Activated CD4-positive, alpha-beta T cell treated with anti-CD3 and anti-CD28 coated beads, Interleukin-10, Interleukin-2, amounts not matched to agents 100 ng/mL and 50 ng/mL, durations not matched to agents 16 hours and 8 hours (primary cell): ENCODE results near the gene SPOCK1.

Experiments used
- DNase-seq: peaks from one replicate; pipeline ENCODE4 v3.0.0-alpha.2; 2020

SPOCK1 gene

DNA sequence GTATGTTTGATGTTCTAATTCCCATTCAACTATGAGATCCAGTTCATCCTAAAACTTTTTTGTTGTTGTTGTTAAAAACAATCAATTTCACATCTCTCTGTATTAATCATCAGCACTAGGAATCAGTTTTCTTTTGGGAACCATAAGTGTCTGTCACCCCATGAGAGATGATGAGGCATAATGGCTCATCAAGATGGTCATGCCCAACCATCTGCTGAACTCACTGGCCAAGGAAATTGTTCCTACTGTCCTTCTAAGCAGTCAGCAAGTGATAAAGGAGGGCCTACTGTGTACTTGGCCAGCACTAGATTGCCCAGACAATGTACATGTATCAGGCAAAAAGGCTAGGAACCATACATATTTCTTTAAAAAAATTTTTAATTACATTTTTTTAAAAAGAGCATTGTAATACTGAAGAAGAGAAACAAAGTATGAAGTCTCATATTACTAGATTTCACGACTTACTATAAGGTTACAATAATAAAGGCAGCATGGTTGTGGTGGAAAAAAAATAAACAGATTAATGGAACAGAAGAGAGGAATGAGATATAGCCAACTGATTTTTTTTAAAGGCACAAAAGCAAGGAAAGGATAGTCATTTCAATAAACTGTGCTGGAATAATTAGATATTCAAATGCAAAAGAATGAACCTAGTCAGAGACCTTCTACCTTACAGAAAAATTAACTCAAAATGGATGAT is 458.3 kb downstream of the SPOCK1 start:
- no peak for DNase-seq

DNA sequence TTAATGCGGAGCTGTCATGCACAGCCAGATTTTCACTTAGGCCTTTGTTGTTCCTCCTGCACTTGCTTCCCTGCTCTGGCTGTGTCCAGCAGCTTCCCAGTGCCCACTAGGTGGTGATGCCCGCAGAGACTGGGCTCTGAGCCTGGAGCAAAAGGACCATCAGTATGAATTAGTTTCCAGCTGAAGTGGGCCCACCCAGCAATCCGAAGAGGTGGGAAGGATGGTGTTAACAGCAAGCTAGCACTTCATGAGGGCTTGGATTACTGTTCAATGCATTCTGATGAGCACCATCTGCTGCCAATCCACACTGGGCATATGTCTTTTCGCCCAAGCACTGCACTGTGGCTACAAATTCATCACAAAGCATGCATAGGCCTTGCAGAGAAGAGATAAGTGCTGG is 459.1 kb downstream of the SPOCK1 start:
- no peak for DNase-seq

DNA sequence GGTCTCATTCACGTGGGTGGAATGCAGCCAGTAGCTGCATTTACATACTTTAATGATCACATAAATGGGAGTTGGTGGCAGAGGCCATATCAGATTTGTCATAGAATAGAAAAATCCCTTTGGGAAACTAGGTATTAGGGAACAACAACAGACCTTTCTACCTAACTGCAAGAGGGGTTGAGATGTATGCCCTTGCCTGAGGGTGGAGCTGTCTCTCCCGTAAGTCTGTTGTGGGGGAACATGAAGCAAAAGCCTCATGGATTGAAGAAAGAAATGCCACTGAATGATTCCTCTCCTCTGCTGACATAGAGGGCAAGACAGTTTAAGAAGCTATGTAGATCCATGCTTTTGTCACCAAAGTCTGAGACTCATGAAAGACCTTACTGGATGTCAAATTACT is 461.3 kb downstream of the SPOCK1 start:
- no peak for DNase-seq

DNA sequence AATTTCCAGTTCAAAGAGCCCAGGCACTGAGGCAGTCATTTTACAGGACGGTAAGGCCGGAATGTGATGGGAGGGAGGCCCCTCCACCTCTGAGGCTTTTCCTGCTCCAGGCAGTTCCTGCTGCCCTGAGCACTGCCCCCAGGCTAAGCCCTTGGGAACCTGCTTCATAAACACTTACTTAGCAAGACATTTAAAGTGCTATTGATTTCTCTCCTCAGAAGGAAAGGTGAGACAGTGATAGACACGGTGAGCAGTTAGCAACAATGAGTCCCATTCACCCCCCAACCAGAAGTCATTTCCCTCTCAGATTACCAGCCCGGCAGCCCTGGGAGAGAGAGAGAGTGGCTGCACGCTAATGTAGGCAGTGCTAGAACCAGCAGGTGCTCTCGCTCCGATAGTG is 462.5 kb downstream of the SPOCK1 start:
- DNase-seq = no peak

DNA sequence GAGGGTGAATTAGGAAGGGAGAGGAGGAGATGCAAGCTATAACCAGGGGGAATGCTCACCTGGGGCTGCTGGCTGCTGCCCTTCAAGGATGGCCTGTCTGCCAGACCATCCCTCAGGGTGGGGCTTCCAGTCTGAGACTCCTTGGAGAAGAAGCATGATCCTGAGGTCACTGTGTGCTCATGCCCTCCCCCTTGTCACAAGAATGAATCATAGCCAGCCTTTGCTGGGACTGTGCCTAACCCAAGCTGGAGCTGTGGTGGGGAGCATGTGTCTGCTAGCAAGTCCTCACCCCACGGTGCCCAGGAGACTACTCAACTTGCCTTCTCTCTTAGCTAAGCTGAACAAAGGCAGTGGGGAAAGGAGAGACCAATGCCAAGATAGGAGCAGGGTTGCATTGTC is 463.6 kb downstream of the SPOCK1 start:
- no peak for DNase-seq

DNA sequence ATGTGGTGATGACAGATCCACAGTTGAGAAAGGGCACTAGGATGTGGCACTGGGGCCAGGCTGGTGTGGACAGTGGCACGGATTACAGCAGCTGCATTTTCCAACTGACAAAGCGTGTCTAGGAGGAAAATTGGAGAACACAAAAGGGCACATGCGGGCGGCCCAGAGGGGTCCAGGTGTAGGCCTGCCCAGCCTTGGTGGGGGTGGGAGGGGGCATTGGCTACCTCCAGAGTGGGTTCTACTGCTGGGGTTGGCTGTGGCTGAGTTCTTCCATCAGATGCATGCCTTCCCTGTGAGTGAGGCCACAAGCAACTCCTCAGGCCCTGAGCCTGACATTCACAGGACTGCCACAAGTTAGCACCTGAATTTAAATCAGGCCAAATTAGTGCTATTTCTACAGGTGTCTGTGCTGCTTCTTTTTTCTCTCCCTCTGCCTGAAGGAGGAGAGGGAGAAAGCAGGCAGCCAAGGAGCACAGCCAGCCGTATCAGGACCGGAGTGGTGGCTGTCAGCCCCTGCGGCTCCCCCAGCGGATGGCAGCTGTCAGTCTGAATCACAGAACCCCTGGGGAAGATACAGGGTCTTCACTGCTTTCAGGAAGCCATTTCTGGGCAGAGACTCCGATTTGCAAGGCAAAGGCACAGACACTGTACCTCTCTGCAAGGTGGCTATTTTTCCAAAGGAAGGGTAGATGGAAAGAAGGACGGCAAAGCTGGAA is 464.2 kb downstream of the SPOCK1 start:
- no peak for DNase-seq

GRCh38 chr5:137034213-137034612 is 464.9 kb downstream of the SPOCK1 start:
- no peak for DNase-seq

DNA sequence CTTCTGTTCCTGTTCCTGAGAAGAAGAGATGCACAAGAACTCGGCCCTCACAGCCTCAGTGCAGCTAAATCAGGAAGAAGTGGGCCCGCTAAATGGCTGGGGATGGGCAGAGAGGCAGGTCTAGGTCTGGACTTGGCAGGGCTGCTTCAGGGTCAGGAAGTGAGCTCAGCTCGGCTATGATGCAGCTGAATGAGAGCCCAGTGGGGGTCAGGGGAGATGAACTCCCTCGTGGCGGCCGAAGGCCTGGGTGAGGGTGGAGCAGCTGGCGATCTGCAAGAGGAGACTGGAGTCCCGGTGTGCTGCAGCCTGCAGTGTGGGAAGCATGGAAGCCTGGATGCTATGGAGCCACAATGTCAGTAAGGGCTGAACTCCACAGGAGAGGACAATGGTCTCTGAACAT is 466.2 kb downstream of the SPOCK1 start:
- DNase-seq = no peak

DNA sequence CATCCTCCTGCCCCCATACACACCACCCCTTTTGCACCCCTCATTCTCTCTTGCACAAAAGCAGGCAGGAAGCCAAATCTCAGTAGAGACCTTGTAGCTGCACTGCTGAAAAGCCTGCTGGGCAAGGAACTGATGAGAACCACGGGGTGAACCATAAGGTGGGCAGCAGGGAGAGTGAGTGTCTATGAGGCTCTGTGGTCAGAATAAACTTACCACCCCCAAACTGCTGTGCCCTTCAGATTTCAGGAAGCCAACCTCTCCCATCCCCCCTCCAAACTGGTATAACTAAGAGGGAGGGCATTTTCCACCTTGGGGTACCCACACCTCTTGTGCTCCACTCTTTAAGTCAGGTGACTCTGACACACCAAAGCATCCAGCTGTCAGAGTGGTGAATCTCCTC is 471.4 kb downstream of the SPOCK1 start:
- no peak for DNase-seq

GRCh38 chr5:137026296-137026695 is 472.8 kb downstream of the SPOCK1 start:
- no peak for DNase-seq

DNA sequence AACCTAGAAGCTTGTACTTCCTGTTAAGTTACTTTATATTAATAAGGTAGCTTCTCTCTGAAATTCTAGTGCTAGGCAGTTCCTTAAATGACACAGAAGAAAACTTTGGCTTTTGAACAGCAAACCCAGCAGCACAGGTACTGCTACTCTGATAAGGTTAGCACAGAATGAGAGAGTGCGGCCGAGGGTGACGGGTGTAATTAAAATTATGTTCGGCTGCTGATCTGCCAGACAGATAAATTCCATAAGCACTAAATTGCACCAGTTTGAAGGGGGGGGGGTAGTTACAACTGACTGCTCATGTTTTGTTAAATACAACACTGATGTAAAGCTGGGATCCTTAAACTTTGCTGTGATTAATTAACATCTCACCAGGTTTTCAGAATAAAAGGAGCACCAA is 475.1 kb downstream of the SPOCK1 start:
- DNase-seq = no peak

DNA sequence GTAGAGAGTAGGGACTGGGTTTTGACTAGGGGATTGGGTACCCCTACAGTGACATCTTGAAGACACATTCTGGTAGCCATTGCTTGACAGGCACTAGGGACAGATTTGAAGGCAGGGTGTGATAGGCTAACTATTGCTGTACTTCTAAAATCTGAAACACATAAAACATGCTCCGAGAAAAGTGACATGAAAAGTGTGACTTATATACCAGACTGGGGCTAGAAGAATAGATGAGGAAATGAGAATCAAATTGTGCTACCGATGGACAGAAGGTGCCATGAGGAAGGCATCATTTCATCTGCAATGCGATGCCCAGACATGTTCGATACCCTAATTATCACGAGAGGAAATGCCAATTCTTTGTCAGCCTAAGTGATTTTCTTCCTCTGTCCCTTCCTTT is 475.8 kb downstream of the SPOCK1 start:
- no peak for DNase-seq

DNA sequence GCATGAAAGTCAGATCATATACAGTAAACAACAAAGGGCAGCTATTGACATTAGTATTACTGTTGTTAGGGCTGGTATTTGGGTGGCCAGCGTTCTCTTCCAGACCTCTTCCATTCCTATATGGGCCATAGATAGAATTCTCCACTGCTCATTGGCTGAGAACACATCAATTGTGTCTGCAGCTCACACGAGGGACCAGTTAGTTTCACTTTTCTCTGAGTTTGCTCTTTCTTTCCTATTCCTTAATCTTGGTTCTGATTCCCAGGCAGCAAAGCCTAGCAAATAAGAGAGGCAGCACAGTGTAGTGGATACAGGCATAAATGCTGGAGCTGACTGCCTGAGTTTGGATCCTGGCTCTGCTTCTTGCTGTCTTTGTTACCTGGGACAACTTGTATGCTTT is 476.4 kb downstream of the SPOCK1 start:
- DNase-seq = no peak

- DNase-seq = no peak
Observed at GRCh38 chr5:137022043-137022442, 477.1 kb downstream of the SPOCK1 start.

DNA sequence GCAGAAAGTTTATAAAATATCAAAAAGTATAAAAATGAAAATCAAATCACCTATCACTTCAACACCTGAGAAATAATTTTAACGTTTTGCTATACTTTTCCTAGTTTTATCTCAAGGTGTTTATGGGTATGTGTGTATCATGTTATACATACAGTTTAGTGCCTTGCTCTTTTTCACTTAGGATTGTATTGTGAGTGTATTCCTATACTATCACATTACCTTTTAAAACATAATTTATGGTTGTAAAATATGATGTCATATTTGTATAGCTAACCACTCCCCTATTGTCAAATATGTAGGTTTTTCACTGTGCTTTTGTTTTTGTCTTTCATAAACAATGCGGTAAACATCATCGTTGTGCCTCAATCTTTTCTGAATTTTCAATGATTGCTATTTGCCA is 479.9 kb downstream of the SPOCK1 start:
- no peak for DNase-seq

DNA sequence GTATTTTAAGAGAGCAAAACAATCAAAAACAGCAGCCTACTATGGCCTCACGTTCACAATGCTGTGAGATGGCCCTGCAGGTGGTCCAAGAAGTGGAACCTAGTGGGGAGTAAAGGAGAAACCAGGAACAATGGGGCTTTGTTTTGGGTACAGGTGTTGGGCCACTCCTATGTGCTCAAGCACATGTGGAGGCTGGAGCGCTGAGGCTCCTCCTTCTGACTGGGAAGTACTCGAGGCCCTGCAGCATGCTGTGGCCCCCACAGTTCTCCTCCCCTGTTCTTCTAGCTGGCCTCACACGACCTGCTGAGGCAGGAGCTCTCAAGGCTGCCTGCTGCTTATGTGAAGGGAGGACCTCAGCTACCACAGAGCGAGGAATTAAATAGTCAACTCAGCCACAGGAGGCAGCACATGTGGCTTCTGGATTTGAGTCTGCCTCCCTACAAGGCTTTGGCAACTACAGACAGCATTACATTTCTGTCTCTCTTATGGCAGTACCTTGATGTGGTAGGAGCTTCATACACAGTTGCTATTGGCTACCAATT is 482.3 kb downstream of the SPOCK1 start:
- no peak for DNase-seq

DNA sequence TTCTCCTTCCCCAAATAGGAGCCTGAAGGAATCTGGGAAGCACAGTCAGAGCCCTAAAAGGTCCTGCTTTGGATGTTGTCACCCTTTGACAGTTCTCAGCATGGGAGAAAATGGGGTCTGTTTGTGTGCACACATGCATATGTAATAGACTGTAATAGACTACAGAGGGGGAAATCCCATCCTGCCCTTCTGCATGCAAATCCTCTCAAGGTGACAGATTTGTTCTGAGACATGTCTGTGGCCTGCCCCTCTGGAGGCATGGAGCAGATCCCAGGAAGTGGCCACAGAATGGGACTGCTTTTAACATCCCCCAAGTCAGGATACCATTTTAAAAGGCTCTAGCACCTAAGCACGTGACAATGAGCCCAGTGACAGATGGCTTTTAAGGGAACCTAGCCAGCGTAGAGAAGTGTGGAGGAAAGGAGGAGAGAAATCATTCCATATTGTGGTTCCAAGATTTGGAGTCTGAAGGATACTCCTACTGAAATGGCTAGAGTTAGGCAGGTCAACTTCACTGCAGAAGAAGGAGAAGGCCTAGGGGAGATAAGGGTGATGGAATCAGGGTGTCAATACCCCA is 483.5 kb downstream of the SPOCK1 start:
- no peak for DNase-seq

DNA sequence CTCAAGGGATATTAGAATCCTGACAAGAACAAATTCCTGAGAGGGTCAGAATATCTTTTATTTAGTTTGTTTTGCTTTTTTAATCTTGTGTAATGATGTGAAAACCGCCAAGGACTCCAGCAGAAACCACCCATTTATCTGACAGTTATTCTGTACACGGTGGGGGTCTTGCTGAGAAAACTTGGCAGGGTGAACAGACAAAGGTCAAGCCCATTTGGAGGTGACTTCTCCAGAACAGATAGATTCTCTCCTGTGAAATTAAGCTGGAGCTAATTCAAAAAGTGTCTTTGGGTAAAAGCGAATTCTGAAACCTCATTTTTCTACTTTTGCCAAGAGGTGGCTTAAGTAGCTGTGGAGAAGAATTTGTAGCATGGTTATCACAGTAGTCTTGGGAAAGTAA is 484.4 kb downstream of the SPOCK1 start:
- DNase-seq = no peak

DNA sequence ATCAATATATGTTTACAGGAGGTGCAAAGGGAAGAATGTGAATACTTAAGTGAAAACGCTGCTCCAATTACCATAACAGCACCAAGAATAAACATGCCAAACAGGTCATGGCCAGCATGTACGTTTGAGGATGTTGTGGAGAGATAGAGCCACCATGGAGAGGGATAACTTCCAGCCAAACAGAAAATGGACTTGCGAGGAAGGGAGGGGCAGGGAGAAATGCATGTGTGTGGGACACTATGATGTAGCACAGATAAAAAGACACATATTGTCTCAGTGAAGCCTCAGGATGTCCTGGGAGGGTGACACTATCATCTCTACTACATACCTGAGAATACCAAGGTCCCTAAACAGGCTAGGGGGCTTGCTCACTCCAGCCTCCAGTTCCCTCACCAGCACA is 488.9 kb downstream of the SPOCK1 start:
- no peak for DNase-seq

DNA sequence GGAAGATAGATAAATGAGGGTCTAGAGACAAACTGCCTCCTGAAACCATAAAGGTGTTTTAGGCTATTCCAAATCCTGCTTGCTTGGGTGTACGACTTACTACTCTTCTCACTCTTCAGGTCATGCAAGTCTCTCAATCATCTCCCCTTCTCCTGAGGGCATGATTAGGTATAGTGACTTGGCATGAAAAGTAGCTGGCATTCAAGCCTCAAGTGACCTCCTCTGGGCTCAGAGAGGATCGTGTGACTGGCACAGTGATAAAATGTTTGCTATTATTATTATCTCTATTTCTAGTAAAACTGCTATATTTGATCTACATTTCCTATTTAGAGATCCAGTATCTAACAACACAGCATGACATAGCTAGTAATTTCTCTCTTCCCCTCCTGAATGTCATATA is 494.8 kb downstream of the SPOCK1 start:
- no peak for DNase-seq

DNA sequence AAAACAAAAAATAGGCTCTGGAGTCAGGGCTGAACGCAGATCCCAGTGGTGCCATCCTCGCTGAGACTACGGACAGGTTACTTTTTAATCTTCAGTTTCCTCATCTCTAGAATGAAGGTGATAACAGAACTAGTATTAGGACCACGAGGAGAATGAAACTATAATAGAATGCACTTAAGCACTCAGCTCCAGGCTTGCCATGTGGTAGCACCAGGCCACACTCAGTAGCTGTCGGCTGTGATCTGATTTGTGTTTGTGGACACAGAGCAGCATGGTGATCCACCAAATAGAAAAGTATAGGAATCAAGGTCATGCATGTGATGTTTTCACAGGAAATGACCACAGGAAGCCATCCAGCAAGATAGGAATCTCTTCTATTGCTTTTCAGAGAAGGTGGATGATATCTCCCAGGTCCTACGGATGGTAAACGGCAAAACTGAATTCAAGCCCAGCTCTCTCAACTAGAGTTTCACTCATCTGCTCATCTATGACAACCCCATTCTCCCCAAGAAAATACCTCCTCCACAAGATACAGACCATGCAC is 498.0 kb downstream of the SPOCK1 start:
- no peak for DNase-seq

DNA sequence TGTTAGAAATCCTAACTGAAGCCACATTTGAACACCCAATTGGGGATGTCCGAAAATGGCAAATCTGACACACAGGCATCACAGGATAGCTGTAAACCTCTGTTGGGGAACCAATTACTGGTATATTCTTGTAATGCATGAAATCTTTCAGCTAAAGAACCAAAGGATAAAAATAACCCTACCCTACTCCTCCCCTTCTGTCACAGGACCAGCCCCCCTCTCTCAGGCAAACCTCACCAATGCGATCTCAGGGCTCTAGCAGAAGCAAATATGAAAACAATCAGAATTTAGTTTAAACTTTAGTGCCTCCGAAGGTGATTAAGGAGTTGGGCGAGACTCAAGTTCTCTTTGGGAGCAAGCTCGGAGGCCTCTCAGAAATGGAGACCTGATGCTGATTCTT is 499.3 kb downstream of the SPOCK1 start:
- no peak for DNase-seq

DNA sequence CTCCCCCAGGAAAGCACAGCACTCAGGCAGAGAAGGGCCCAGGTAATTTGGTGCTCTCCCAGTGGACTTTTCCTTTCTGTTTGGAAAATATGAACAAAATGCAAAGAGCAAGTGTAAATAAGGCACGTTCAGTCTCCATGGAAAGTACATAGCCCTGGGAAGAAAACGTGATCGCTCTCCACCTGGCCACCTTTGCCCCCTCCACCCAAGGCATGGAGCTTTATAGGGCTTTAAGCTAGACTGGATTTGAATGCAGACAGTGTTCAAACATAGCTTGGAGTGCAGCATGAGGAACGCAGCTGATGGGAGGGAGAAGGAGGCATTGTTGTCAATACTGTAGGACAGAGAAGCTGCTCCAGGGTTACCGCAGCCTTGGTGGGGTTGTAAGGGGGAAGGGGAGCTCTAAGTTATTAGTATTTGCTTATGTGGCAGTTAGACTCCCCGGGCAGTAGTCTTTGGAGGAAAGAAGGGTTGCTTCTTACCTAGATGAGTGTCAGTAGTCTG is 500.2 kb downstream of the SPOCK1 start:
- DNase-seq = no peak

DNA sequence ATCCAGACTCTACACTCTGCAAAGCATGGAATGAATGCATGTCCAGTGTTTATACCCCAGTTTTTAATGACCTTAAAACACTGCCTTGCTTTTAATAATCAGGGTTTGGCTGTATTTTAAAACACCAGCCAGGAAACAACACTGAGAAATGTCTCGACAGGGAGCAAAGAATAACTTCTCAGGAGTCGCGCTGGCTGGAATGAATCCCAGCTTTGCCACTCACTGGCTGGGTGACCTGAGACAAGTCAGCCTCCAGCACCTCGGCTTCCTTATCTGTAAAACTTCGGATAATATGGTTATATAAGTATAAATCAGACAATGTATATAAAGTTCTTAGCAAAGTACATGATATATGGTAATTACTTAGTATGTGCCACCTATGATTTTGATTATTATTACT is 505.0 kb downstream of the SPOCK1 start:
- no peak for DNase-seq
